SIG-M5 treated with dmso at 0.1 percent for 504 hours (cell line): ENCODE results near the gene SEC61B.
A peak's percentile ranks its signal among the peaks of the same experiment; 100 is the strongest.
"Not testable (repeated sequence)": the region's sequence is repeated elsewhere in the genome, so short reads cannot be mapped to it uniquely, and the experiment has no call there.

ENCODE experiments used
- DNase-seq: peaks from one replicate; lab custom pipeline; 2025; ENCODE audit not compliant: unreplicated experiment; lab: John Stamatoyannopoulos, UW

Gene SEC61B

DNA sequence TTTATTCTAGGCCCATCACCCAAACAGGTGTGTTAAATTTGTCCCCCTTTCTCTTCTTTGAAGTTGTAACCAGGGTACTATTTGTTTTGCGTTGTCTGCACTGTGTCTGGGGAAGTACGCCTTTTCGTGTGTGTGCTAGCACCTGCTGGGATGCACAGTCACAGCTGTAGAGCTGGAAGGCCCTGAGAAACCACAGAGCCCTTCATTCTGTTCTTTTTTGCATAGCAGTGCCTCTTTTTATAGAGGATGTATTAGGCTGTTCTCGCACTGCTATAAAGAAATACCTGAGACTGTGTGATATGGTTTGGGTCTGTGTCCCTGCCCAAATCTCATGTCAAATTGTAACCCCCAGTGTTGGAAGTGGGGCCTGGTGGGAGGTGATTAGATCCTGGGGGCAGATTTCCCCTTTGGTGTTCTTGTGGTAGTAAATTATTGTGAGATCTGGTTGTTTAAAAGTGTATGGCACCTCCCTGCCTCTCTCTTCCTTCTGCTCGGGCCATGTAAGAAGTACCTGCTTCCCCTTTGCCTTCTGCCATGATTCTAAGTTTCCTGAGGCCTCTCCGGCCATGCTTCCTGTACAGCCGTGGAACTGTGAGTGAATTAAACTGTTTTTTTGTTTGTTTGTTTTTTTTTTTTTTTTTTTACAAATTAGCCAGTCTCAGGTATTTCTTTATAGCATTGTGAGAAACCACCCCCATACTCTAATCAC, 14.0 kb downstream of the SEC61B start:
- DNase-seq, result no peak

GRCh38 chr9:99237356-99237755, 15.3 kb downstream of the SEC61B start:
- DNase-seq, result no peak

- not testable (repeated sequence) for DNase-seq
These were observed 15.8 kb downstream of the SEC61B start for GRCh38 chr9:99237849-99238248.

DNA sequence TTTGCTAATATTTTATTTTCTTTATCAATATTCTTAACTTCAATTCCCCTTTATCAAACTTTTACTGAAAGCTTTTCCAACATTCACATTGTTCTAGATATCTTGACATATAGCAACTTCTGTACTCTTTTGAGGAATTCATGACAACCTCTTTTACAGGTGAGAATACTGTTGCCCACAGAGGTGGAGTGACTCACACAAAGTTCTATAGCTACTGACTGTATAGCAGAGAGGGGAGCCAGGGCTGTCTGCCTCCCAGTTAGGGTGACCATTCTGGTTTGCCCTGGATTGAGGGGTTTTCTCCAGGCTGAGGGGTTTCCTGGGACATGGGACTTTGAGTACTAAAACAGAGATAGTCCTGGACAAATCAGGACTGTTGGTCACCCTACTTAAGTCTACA, 16.2 kb downstream of the SEC61B start:
- DNase-seq, result no peak

DNA sequence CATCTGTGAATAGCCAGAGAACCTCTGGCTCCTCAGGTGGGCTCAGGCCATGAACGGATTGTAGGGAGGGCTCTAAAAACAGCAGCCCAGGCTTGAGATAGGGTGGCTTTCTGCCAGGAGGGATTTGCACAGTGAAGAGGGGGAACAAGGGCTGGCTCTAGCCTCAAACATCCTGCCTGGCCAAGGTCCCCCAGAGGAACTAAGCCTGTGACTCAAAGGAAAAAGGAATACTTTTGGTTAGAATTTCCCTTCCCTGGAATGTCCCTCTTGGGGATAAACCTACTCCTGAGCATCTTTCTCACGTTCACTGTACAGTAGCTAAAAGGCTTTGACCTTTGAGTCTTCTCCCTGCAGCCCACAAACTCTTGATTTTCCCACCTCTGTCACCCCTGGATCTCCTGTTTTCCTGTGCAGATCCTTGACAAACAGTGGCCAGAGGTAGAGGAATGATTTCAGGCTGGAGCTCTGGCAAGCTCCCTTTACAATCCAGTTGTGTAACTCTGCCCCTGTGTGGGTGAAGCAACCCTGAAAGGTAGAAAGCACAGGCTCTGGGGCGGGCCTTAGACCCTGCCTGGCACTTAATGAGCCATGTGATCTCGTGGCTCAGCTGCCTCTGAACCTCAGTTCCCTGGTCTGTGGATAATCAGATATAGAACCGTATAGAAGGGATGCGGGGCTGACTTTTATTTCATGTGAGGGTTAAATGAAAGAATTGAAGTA, 17.4 kb downstream of the SEC61B start:
- no peak for DNase-seq

- no peak for DNase-seq
These were observed 19.0 kb downstream of the SEC61B start for GRCh38 chr9:99241106-99241505.

DNA sequence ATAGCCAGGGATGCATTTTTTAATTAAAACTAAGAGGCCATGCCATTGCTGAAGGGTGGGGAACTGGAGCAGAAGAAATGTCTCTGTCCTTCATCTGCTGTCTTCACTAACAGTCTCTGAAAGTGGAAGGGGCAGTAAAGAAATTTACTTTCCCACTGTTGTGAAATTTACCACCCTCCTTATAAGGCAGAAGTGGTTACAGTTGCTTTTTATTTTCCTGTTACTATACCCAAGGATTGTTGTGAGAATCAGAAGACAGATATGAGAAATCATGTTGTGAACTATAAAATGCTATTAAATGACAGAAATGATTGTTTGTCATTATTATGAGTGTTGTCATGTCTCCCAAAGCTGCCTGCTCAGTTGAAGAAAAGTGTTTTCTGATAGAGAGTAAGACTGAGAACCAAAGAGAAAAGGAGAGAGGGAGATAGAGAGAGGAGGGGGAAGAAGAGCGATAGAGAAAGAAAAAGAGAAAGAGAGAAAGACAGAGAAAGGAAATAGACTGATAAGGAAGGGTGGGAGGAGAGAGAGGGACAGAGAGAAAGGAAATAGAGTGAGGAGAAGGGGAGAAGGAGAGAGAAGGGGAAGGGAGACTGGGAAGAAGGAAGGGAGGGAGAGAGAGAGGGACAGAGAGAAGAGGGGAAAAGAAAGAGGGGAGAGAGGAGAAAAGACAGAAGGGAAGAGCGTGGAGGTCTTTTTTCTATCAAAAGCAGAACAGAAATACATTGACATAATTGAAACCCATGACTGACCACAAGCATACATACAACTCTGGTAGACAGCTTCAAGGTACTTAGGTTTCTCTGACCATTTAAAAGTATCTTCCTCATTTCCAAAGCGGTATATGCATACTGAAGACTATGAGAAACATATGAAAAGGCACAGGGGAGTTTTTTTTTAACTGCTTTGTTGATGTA, 22.5 kb downstream of the SEC61B start:
- DNase-seq, result peak; percentile 22

DNA sequence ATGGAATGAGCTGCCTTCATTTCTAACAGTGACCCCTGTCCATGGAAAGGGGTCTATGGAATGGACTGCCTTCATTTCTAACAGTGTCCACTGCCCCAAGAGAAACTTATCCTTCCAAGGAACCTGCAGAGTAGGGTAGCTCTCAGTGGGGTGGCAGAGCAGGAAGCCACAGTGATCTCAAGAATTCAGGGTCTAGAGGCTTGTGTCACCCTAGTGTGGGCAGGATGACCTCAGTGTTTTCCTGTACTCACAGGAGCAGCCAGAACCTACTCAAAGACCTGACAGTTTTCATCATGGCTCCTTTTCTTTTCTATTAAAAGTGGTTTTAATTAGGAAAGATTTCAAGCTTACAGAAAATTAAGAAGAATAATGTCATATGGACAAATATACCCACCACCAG, 27.5 kb downstream of the SEC61B start:
- DNase-seq, result no peak

GRCh38 chr9:99251157-99251556, 29.1 kb downstream of the SEC61B start:
- no peak for DNase-seq

DNA sequence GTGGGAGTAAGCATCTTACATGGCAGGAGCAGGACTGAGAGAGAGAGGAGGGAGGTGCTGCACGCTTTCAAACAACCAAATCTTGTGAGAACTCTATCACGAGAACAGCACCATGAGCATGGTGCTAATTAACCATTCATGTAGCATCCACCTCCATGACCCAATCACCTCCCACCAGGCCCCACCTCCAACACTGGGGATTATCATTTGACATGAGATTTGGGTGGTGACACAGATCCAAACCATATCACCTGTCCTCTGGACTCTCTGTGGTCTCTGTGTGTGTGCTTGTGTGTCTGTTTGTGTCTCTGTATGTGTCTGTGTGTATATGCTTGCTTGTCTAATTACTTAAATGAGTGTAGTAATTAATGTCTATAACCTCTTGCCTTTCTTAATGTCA, 31.1 kb downstream of the SEC61B start:
- no peak for DNase-seq

DNA sequence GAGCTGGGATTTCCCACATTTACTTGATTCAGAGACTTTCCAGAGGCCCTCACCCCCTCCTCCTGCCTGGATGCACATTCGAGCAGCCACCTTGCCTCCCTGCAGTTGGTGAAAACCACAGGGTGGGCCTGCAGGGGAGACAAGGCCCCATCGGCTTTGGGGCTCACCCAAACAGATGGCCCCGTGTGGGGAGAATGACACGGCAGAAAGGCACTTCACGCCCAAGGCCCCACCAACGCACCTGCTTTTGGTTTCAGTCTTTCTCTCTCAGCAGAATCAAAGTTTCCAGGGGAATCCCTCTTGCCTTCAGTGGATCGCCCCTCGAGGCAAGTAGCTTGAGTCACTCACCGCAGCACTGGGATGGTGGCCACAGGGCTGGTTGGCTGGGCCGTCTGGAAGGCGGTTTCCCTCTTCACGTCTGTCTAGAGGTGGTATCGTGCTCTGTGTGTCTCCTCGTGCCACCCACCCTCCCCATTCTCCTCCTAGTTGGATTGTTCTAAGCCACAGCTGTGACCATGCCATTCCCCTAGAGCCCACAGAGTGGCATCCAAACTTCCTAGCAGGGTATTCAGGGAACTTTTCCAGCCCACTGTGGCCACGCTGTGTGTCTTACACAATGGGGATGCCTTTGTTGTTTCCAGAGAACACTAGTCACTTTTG, 31.8 kb downstream of the SEC61B start:
- no peak for DNase-seq

DNA sequence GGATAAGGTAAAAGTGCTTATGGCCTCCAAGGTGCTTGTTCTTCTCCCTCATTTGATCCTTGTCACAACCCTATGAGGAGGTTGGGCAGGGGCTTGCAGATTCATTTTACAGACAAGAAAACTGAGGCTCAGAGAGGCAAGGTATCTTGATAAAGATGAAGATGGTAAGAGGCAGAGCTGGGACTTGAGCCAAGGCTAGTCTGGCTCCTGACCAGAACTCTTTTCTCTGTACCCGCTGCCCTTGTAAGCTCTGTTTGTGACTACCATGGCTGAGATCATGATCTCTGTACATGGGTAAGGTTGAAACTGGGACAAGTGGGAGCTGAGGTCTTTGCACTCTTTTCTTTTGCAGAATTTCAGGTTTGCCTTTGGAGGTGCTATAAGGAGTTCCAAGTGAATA, 33.6 kb downstream of the SEC61B start:
- no peak for DNase-seq

DNA sequence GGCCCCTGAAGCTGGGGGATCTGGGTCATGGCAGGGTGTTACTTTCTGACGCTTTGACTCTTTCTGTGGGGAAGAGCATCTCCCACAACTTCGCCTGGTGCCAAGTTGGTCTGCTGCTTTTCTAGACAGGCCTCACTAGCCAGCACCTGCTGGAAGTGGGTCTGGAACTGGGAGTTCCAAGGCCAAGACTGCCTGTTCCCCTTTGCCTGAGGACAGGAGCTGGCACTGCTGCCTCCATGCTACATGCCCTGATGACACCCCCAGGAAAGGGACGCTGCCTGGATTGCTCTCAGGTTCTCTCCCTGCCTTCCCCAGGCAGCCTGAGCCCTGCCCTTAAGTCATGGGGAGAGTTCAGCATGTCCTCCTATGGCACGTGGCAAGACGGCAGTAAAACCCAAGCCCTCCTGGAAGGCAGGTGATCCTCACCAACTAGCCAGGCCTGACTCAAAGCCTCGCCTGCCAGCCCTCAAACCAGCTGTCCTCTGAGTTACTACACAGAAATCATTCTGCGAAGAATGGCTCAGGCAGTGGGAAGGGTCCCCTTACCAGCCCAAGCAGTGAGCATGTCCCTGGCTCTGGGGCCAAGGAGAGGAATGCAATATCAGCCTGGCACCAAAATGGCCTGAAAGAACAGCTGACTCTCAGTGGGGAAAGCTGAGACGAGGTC, 35.8 kb downstream of the SEC61B start:
- no peak for DNase-seq

DNA sequence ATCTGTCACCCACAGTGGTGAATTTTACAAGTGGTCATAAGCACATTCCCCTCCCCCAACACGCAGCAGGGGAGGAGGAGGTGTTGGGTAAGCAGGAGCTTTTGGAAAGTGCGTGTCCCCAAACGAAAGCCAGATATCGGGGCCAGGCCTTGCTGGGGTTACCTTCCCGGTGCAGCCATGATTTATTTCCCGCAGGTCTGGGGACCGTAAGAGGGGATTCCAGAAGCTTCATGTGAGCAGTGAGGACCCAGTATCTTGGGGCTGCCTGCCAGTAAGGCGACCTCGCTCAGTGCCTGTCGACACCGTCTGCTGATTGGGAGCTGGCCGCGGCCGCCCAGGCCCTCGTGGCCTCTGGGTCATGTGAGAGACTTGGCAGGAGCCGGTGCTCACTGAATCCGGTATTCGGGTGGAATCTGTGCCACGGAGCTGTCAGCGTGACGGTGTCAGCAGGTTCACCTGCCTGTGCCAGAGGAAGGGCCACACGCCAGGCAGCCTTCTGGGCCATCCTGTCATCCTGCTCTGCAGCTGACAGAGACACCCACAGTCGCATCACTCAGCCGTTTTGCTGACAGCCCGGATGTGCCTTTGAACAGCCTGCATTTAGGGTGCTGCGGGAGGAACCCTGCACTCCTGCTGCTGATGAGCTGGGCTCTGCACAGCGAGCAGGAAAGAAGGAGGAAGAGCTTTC, 37.3 kb downstream of the SEC61B start:
- DNase-seq, result no peak

DNA sequence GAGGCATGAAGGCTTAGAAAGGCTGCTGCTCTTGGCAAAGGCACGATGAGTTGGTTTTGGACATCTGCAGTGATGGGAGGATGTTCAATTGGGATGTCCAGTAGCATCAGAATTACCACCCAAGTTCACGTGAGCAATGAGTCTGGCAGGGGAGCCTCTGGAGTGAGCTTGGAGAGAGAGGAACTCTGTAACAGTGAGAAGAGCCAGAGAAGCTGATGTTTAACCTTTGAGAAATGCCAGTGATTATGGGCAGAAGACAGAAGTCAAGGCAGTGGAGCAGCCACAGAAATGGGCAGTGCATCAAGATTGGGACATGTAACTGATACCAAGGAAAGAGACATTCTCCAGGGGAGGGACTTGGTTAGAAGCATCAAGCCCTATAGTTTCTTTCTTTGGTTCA, 39.8 kb downstream of the SEC61B start:
- DNase-seq, result no peak

DNA sequence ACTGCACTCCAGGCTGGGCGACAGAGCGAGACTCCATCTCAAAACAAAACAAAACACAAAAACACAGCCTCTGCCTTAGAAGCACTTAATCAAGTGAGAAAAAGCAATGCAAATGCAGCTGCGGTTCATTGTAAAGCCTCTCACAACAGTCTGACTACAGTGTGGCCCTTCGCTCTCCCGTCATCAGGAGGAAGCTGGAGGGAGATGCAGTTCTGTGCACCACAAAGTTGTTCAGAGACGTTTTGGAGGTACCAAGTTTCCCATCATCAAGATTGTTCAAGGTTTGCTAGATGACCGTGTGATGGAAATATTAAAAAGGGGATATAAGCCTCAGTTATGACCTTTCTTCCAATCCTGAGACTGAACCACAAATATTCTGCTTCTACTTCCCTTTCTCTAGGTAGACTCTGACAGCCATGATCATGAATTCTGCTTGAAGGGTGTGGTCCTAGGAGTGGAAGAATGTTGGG, 40.9 kb downstream of the SEC61B start:
- DNase-seq, result no peak

- DNase-seq, result no peak
These were observed 42.1 kb downstream of the SEC61B start for GRCh38 chr9:99264070-99264680.

DNA sequence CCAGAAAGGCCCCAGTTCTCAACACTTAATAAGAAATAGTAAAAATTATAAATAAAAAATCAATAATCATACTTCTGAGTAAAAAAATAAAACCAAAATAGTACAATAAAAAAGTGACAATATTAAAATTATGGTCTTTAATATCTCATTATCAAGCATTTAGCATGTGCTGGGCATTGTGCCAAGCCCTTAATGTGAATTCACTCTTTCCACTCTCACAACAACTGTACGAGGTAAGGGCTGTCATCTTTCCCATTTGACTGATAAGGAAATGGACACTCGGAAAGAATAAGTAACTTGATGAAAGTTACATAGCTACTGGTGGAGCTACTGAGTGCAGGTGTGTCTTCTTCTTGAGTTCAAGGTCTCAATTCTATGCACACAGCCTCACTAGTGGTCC, 43.6 kb downstream of the SEC61B start:
- no peak for DNase-seq

GRCh38 chr9:99266255-99267023, 44.4 kb downstream of the SEC61B start:
- peak; percentile 33 for DNase-seq
